ENCODE data around the gene PPFIA1.

Gene PPFIA1

DNA sequence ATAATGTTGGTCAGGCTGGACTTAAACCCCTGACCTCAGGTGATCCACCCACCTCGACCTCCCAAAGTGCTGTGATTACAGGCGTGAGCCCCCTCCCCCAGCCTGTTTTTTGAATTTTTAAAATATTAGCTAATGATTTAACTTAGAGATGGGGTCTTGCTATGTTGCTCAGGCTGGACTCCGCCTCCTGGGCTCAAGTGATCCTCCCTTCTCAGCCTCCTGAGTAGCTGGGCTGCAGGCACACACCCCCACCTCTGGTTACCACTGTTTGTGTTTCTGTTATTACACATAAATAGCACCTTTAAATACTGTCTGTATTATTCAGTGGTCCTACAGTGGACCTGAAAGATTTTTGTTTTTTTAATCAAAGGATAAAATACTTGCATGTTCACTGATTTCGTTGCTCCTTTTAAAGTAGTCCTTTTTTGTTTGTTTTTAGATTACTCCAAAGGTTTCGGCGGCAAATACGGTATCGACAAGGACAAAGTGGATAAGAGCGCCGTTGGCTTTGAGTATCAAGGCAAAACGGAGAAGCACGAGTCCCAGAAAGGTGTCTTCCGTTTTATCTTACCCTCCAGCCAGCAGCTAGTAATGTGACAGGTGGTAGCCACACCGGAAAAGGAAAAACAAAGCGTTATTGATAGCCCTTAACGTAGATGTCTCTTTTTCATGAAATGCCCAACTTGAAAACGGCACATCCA, 149.0 kb downstream of the PPFIA1 start:
- no peak for DNase-seq

GRCh38 chr11:70420008-70420464, 149.5 kb downstream of the PPFIA1 start:
- no peak for DNase-seq

DNA sequence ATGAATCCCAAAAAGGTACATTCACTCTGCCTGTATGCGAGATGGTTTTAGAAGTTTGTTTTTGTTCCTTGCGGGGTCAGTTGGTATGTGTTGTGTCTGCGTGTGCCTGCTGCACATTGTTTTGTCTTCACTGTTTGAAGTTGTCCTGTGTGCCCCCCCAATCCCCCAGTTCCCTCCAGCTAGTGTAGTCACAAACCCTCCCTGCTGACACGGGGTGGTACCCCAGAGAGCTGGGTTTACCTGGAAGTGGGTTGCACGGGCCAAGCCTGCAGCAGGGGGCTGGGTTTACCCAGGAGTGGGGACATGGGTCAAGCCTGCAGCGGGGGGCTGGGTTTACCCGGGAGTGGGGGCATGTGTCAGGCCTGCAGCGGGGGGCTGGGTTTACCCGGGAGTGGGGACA, 150.0 kb downstream of the PPFIA1 start:
- no peak for DNase-seq

DNA sequence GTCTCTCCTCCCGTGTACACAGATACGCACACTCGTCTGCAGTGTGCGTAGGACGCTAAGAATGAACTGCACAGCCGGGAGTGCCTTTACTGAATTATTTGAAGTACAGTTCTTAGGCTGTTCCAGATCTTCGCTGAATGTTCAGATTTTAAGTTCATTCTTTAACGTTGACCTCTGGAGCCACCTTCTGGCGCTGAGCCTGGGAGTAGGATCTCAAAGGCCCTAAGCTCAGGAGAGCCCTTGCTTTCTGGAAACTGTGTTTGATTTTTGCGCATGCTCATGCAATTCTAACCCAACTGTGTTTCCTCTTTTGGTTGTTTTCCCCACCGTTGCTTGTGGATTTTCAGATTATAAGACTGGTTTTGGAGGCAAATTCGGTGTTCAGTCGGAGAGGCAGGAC, 150.6 kb downstream of the PPFIA1 start:
- peak; percentile 33 to 38 for DNase-seq

GRCh38 chr11:70422692-70423522, 152.4 kb downstream of the PPFIA1 start:
- no peak for DNase-seq

DNA sequence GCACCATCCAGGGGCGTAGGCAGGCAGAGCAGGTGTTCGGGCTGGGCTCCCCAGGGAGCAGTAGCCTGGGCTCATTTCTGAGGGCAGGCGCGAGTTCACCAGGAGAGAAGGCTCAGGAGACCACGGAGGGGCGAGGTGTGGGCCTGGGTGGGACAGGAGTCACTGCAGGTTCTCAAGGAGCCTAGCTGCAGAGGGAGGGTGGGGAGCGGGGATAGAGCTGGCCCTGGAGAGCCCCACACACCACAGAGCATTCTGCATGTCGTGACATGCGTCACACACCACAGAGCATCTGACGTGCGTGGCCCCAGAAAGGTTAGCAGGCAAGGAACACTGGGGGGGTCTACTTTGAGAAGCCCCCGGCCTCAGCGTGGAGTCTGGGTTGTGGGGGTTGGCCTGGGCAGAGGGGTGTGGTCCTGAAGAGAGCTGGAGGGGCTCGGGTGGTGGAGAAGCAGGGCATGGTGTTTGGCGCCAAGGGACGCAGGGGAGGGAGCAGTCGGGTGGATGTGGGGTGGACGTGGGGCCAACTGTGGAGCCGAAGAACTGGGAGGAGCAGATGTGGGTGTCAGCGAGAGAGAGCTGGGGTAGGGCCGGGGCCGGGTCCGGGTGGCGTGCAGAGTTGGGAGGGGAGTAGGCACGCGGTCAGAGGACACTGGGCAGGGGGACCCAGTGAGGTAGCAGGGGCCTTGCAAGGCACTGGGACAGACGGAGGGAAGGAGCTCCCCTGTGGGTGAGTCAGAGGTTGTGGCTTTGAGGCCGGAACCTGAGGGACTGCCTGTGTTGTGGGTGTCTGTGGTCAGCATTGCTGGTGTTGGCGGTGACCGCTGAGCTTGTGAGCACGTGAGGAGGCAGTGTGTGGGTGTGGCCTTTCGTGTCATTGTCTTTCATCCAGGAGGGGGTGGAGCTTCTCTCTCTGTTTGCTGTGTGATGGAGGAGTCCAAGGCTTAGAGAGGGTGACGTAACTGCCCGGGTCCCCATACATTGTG, 153.3 kb downstream of the PPFIA1 start:
- DNase-seq, result peak; percentile 70 to 75

GRCh38 chr11:70424765-70425344, 154.4 kb downstream of the PPFIA1 start:
- no peak for DNase-seq

GRCh38 chr11:70427436-70427835, 156.9 kb downstream of the PPFIA1 start:
- no peak for DNase-seq

GRCh38 chr11:70428701-70429427, 158.4 kb downstream of the PPFIA1 start:
- DNase-seq, result no peak

GRCh38 chr11:70429428-70429705, 158.9 kb downstream of the PPFIA1 start:
- DNase-seq, result no peak

- no peak for DNase-seq
Measured at GRCh38 chr11:70429724-70430521, 159.4 kb downstream of the PPFIA1 start.

DNA sequence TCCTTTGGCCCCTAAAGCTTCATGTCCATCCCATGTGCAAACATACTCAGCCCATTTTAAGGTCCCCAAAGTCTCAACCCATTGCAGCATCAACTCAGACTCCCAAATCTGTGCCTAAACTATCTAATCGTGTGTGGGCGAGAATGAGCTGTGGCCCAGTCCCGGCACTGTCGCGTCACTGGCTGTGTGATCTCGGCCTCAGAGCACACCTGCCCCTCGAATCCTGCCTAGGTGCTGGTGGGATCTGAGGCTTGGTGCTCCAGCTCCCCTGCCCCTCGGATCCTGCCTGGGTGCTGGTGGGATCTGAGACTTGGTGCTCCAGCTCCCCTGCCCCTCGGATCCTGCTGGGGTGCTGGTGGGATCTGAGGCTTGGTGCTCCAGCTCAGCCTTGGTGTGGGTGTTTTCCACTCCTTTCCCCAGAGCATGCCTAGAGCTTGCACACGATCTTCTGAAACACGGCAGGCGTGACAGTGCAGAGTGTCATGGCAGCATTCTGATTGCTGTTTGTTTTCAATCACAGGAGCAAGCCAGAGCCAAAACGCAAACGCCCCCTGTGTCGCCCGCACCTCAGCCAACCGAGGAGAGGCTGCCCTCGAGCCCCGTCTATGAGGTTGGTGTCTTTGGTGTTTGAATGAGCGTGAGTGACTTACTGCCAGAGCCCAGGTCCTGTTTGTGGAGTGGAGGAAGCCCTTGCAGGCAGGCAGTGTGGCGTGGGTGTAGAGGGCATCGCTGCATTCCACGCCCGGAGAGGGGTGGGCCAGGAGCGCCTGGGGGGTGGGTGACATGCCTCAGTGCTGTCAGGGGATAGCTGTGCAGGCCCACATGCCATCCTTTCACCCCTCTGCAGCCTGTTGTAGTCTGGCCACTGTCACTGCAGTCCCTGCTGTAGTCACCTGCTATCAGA, 160.4 kb downstream of the PPFIA1 start:
- no peak for DNase-seq

DNA sequence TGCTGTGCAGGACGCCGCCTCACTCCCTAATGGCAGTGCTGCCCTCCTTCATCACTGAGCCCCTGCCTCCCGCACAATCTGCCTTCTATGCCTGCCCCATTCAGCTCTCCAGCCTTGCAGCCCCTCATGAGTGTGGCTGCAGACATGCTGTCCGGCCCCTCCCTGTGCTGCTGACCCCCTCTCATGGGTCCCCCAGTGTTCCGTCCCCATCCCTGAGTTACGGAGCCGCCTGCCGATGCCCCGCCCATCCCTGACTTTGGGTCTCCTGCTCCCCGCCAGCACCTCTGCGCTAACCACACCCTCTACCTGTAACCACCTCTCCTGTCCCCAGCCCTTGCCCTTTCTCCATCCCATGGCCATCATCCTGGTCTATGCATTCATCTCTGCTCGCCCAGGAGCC, 161.1 kb downstream of the PPFIA1 start:
- no peak for DNase-seq

GRCh38 chr11:70432065-70432464, 161.6 kb downstream of the PPFIA1 start:
- no peak for DNase-seq

- no peak for DNase-seq
Measured at GRCh38 chr11:70432580-70432979, 162.1 kb downstream of the PPFIA1 start.

GRCh38 chr11:70433038-70433437, 162.5 kb downstream of the PPFIA1 start:
- no peak for DNase-seq

DNA sequence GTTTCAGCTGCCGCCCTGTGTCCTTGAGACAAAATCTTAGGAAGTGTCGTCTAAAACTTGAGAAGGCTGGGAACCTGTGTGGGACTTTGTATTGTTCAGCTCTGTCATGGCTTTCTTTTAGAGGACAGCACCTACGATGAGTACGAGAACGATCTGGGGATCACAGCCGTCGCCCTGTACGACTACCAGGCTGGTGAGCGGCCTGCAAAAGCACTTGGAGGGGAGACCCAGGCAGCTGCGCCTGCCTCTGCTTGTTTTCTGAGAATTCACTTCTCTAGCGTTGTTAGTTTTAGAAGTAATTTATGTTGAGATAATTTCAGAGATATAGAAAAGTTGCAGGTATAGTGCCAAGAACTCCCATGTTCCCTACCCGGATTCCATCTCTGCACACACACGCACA, 163.0 kb downstream of the PPFIA1 start:
- DNase-seq, result no peak

Data from AML-193 (cell line).